Lower leg skin (tissue), 3 donors: ENCODE data around the gene DTNBP1.

ENCODE experiments used
- POLR2A ChIP-seq, 2 donors: fragments of 450-650 bp; IDR thresholded peaks; one replicate each; pipeline ENCODE4 v1.6.1; 2016 to 2017; ENCODE audit warnings: antibody characterized with exemption in 2 of 2, mild to moderate bottlenecking in 1 of 2, moderate library complexity in 1 of 2
- TF ChIP-seq, protein P1 (sequence below), 3 donors: fragments of 450-650 bp; IDR thresholded peaks; one replicate each; pipeline ENCODE4 v1.5.1; 2016; ENCODE audit warnings: antibody characterized with exemption in 3 of 3, mild to moderate bottlenecking in 3 of 3, moderate library complexity in 2 of 3

DNA sequence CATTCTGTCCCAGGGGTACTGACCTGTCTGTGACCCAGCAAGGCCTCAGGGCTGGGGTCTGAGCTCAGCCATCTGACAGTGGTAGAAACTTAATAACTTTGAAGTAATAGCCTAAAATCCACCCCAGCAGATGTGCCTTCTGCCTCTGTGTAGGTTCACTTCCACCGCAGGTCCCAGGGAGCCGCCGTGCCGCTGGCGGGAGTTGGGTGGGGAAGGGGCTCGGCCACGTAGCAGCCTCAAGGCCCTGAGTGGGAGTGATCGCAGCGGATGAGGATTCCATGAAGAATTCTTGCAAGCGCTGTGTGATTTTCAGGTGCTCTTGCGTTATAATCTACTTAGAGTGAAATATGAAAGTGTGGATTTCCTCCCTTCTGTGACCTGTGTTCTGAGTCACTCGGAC, 163.7 kb downstream of the DTNBP1 start:
- TF ChIP-seq, protein P1, sequence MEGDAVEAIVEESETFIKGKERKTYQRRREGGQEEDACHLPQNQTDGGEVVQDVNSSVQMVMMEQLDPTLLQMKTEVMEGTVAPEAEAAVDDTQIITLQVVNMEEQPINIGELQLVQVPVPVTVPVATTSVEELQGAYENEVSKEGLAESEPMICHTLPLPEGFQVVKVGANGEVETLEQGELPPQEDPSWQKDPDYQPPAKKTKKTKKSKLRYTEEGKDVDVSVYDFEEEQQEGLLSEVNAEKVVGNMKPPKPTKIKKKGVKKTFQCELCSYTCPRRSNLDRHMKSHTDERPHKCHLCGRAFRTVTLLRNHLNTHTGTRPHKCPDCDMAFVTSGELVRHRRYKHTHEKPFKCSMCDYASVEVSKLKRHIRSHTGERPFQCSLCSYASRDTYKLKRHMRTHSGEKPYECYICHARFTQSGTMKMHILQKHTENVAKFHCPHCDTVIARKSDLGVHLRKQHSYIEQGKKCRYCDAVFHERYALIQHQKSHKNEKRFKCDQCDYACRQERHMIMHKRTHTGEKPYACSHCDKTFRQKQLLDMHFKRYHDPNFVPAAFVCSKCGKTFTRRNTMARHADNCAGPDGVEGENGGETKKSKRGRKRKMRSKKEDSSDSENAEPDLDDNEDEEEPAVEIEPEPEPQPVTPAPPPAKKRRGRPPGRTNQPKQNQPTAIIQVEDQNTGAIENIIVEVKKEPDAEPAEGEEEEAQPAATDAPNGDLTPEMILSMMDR (IDR thresholded peaks at IDR 0.05): no peak
- TF ChIP-seq POLR2A (IDR thresholded peaks at IDR 0.05): no peak
